KMS-11 (cell line): ENCODE data around the gene ZMYM4.

Experiments used
- H2AFZ ChIP-seq: fragments of 200-600 bp; sonication (generic); 2 replicates; pipeline ENCODE4 v1.6.1; 2016; ENCODE audit warnings: antibody characterized with exemption, mixed run types, low read depth
- H3K27ac ChIP-seq: fragments of 200-600 bp; sonication (generic); 2 replicates; pipeline ENCODE4 v1.6.1; 2016; ENCODE audit warnings: mild to moderate bottlenecking, mixed run types
- H3K27me3 ChIP-seq: fragments of 200-600 bp; sonication (generic); 2 replicates; pipeline ENCODE4 v1.6.1; 2017; ENCODE audit warnings: mild to moderate bottlenecking, low read depth, mixed run types, moderate library complexity; ENCODE audit not compliant: insufficient read depth
- H3K36me3 ChIP-seq: fragments of 200-600 bp; sonication (generic); 2 replicates; pipeline ENCODE4 v1.6.1; 2017; ENCODE audit warnings: mild to moderate bottlenecking, mixed run types; ENCODE audit not compliant: insufficient read depth
- H3K4me1 ChIP-seq: fragments of 200-600 bp; sonication (generic); 2 replicates; pipeline ENCODE4 v1.6.1; 2016; ENCODE audit warnings: mild to moderate bottlenecking, low read depth, mixed run types; ENCODE audit not compliant: poor library complexity, severe bottlenecking
- H3K4me2 ChIP-seq: fragments of 200-600 bp; sonication (generic); 2 replicates; pipeline ENCODE4 v1.7.0; 2016; ENCODE audit warnings: mild to moderate bottlenecking, mixed run types
- H3K4me3 ChIP-seq: fragments of 200-600 bp; sonication (generic); IDR thresholded peaks from 2 replicates; pipeline ENCODE4 v1.6.1; 2017; ENCODE audit warnings: low read depth, low read length, mixed read lengths; ENCODE audit not compliant: insufficient read depth
- H3K79me2 ChIP-seq: fragments of 200-600 bp; sonication (generic); 2 replicates; pipeline ENCODE4 v1.6.1; 2016; ENCODE audit warnings: low read depth, mixed run types; ENCODE audit not compliant: insufficient read depth
- H3K9ac ChIP-seq: fragments of 200-600 bp; sonication (generic); 2 replicates; pipeline ENCODE4 v1.6.1; 2016; ENCODE audit warnings: mild to moderate bottlenecking, mixed run types
- H4K20me1 ChIP-seq: fragments of 200-600 bp; sonication (generic); 2 replicates; pipeline ENCODE4 v1.6.1; 2016; ENCODE audit warnings: mild to moderate bottlenecking, mixed run types; ENCODE audit not compliant: insufficient read depth
- CTCF ChIP-seq: fragments of 200-600 bp; sonication (generic); conservative IDR thresholded peaks from 2 replicates; pipeline ENCODE4 v1.6.1; 2017; ENCODE audit warnings: low read depth, mild to moderate bottlenecking, antibody characterized with exemption, low read length, moderate library complexity, mixed read lengths

Gene ZMYM4

GRCh38 chr1:35278886-35279554, 10.5 kb downstream of the ZMYM4 start:
- H3K27me3 ChIP-seq, result no peaks in the 10 kb centered on the region
- no peaks in the 10 kb centered on the region for H3K4me1 ChIP-seq
- H4K20me1 ChIP-seq, result no peaks in the 10 kb centered on the region
- TF ChIP-seq CTCF, result no peak
- no peak overlapping the region for H2AFZ ChIP-seq
- H3K36me3 ChIP-seq, result no peaks in the 10 kb centered on the region
- no peak overlapping the region for H3K4me2 ChIP-seq
- no peak overlapping the region for H3K9ac ChIP-seq
- H3K27ac ChIP-seq, result no peak overlapping the region
- H3K4me3 ChIP-seq, result no peak overlapping the region
- peaks cover 11% of the 10 kb centered on the region; the same call in 1 of the 2 replicates for H3K79me2 ChIP-seq

- Histone ChIP-seq H3K36me3 (no peaks in the 10 kb centered on the region), H3K79me2 (peaks cover 7% of the 10 kb centered on the region; the same call in 1 of the 2 replicates), H2AFZ (no peak overlapping the region), H3K27me3 (no peaks in the 10 kb centered on the region), H3K4me3 (no peak overlapping the region), H3K4me2 (no peak overlapping the region), H3K4me1 (no peaks in the 10 kb centered on the region), H4K20me1 (no peaks in the 10 kb centered on the region), H3K27ac (no peak overlapping the region), H3K9ac (no peak overlapping the region)
- no peak for TF ChIP-seq CTCF
These were observed 11.0 kb downstream of the ZMYM4 start for GRCh38 chr1:35279555-35279904.

- no peaks in the 10 kb centered on the region for H3K27me3 ChIP-seq
- no peaks in the 10 kb centered on the region for H4K20me1 ChIP-seq
- no peak overlapping the region for H3K9ac ChIP-seq
- H3K36me3 ChIP-seq, result no peaks in the 10 kb centered on the region
- no peak overlapping the region for H3K27ac ChIP-seq
- no peak overlapping the region for H2AFZ ChIP-seq
- H3K79me2 ChIP-seq, result peaks cover 2% of the 10 kb centered on the region; the same call in 1 of the 2 replicates
- no peak for TF ChIP-seq CTCF
- no peak overlapping the region for H3K4me3 ChIP-seq
- H3K4me2 ChIP-seq, result no peak overlapping the region
- H3K4me1 ChIP-seq, result no peaks in the 10 kb centered on the region
These were observed 11.5 kb downstream of the ZMYM4 start for GRCh38 chr1:35280006-35280405.

GRCh38 chr1:35281565-35281964, 13.1 kb downstream of the ZMYM4 start:
- no peaks in the 10 kb centered on the region for H3K36me3 ChIP-seq
- H4K20me1 ChIP-seq, result no peaks in the 10 kb centered on the region
- no peaks in the 10 kb centered on the region for H3K4me1 ChIP-seq
- no peak overlapping the region for H3K4me3 ChIP-seq
- H3K27ac ChIP-seq, result no peak overlapping the region
- H3K79me2 ChIP-seq, result no peaks in the 10 kb centered on the region; the same call in 1 of the 2 replicates
- H2AFZ ChIP-seq, result no peak overlapping the region
- H3K4me2 ChIP-seq, result no peak overlapping the region
- H3K9ac ChIP-seq, result no peak overlapping the region
- H3K27me3 ChIP-seq, result no peaks in the 10 kb centered on the region
- TF ChIP-seq CTCF, result no peak
